ENCODE measurements around the gene WSCD1.

WSCD1 gene

DNA sequence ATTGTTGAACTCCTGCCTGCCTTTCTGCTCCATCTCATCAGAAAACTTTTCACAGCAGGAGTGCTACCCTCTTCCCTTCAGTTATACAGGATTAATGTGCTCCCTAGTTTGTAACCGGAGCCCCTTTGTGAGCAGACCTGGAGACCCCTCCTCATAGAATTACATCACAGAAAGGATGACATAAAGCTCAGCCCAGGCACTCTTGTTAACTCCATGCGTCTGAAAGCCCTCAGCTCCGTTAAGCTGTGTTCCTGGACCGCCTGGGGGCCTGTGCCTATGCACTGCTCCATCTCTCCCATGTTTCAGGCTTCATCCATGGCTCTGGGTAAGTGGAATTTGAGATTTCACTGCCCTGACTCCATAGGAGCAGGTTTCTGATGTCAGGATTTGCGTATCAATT is 7.6 kb downstream of the WSCD1 start:
- TF ChIP-seq, protein P1, sequence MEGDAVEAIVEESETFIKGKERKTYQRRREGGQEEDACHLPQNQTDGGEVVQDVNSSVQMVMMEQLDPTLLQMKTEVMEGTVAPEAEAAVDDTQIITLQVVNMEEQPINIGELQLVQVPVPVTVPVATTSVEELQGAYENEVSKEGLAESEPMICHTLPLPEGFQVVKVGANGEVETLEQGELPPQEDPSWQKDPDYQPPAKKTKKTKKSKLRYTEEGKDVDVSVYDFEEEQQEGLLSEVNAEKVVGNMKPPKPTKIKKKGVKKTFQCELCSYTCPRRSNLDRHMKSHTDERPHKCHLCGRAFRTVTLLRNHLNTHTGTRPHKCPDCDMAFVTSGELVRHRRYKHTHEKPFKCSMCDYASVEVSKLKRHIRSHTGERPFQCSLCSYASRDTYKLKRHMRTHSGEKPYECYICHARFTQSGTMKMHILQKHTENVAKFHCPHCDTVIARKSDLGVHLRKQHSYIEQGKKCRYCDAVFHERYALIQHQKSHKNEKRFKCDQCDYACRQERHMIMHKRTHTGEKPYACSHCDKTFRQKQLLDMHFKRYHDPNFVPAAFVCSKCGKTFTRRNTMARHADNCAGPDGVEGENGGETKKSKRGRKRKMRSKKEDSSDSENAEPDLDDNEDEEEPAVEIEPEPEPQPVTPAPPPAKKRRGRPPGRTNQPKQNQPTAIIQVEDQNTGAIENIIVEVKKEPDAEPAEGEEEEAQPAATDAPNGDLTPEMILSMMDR (IDR thresholded peaks at IDR 0.05; ENCODE audit: insufficient read depth, low read length, missing control alignments) = no peak
- ChIA-PET POLR2A (no interaction called here), CTCF (no interaction called here)
- no peak overlapping the region for H3K4me3 ChIP-seq (ENCODE audit: low read depth, low read length)
- DNase-seq (ENCODE audit: low read depth, low spot score) = no peak

DNA sequence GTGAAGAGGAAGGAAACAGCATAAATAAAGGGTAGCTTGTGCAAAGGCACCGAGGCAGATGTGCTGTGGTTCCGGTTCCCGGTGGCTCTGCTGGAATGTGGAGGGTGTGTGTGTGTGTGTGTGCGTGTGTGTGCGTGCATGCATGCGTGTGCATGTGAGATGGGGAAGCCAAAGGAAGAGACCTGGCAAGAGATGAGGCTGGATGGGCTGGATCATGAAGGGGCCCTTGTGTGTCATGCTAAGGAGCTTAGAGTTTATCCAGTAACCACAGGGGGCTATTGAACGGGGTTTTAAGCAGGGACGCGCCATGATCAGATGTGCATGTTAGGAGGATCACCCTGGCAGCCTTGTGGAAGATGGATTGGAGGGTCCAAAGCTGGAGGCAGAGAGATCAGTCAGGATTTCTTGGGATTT is 8.3 kb downstream of the WSCD1 start:
- TF ChIP-seq, protein P1 (IDR thresholded peaks at IDR 0.05; ENCODE audit: insufficient read depth, low read length, missing control alignments) = no peak
- ChIA-PET POLR2A (no interaction called here), CTCF (no interaction called here)
- no peak overlapping the region for H3K4me3 ChIP-seq (ENCODE audit: low read depth, low read length)
- DNase-seq (ENCODE audit: low read depth, low spot score) = no peak

DNA sequence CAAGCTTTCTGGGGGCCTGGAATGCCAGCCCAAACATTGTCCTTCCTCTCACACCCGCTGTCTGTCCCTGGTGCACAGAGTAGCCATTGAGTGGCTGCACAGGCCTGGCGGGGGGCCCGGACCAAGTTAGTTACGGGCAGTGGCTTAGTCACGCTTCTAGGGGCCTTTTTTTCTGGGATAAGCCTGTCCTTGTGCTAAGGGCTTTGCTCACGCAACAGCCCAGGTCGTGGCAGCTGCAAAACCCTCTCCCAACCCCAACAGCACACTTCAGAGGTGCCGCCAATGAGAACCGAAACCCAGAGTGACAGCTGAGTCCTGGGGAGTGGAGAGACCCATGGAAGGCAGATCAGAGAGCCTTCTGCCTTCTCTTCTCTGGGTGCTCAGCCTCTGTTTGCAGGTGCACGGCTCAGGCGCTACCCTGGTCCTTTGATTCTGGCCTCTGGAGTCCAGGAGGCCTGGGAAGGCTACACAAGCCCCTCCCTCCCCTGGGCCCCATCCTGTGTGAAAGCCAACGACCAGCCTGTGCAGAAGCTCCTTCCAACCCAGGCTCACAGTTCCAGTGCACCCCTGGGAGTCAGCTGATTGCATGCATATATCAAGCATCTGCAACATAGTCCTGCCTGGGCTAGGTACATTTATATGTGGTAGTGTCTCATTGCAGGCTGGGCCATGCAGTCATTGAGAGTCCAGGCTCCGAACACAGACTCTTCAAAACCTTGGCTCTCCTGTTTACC is 9.1 kb downstream of the WSCD1 start:
- DNase-seq (ENCODE audit: low read depth, low spot score) = no peak
- ChIA-PET CTCF (no interaction called here), POLR2A (no interaction called here)
- TF ChIP-seq, protein P1 (IDR thresholded peaks at IDR 0.05; ENCODE audit: insufficient read depth, low read length, missing control alignments) = no peak
- no peak overlapping the region for H3K4me3 ChIP-seq (ENCODE audit: low read depth, low read length)

DNA sequence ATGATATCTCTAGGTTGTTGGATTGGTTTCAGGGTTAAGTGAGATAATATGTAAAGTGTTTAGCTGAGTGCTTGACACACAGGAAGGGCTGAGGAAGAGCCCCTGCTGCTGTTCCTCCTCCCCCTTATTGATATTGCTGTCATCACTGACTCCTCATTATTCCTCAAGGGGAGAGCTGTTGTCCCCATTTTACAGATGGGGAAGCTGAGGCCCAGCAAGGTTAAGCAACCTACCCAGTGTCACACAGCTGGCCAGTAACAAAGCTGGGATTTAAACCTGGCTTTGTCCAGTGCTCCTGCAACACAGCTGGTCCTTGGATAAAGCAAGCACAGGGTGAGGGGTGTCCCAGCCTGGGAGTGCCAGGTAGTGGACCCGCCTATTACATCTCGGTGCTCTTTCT is 9.8 kb downstream of the WSCD1 start:
- TF ChIP-seq, protein P1 (IDR thresholded peaks at IDR 0.05; ENCODE audit: insufficient read depth, low read length, missing control alignments) = no peak
- no peak for DNase-seq (ENCODE audit: low read depth, low spot score)
- ChIA-PET POLR2A (no interaction called here), CTCF (no interaction called here)
- H3K4me3 ChIP-seq (ENCODE audit: low read depth, low read length) = no peak overlapping the region

DNA sequence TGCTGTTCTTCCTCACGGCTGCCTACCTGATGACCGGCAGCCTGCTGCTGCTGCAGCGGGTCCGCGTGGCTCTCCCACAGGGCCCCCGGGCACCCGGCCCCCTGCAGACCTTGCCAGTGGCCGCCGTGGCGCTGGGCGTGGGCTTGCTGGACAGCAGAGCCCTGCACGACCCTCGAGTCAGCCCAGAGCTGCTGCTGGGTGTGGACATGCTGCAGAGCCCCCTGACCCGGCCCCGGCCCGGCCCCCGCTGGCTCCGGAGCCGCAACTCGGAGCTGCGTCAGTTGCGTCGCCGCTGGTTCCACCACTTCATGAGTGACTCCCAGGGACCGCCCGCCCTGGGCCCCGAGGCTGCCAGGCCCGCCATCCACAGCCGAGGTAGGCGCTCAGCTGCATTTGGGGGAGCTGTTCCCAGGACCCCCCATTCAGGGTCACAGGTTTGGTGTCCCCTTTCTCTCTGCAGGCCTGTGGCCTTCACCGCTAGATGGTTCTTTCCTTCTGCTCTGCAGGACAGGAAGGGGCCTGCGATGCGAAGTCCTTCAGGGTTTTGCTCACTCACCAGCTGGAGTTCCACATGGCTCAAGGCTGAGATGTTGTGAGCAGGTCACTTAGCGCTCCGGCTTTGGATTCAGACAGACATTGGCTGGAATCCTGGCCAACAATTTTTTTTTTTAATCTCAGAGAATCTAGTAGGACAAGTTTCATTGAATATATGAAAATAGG is 10.7 kb downstream of the WSCD1 start:
- ChIA-PET POLR2A (no interaction called here), CTCF (no interaction called here)
- DNase-seq (ENCODE audit: low read depth, low spot score) = no peak
- TF ChIP-seq, protein P1 (IDR thresholded peaks at IDR 0.05; ENCODE audit: insufficient read depth, low read length, missing control alignments) = no peak
- no peak overlapping the region for H3K4me3 ChIP-seq (ENCODE audit: low read depth, low read length)

DNA sequence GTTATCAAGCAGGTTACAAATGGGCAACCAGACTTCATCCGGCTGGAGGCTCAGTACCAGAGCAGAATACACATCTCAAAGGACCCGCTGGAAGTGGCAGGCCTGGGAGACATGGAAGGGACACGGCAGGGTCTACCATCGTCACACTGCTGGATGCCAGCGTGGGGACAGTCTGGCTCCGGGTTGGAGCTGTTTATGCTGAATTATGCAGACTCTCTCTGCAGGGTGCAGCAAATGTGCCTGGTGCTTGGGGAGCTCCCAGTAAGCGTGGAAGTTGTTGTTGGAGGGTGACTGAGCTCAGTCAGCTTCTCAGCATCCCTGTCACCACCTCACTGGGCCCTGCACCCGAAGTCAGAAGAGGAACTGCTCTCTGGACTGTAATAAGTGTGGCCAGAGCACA is 12.2 kb downstream of the WSCD1 start:
- CTCF ChIA-PET = no interaction called here

More for the DNA sequence above, 12.2 kb downstream of the WSCD1 start:
- H3K4me3 ChIP-seq (ENCODE audit: low read depth, low read length) = no peak overlapping the region
- TF ChIP-seq, protein P1 (IDR thresholded peaks at IDR 0.05; ENCODE audit: insufficient read depth, low read length, missing control alignments) = no peak
- POLR2A ChIA-PET = no interaction called here
- DNase-seq (ENCODE audit: low read depth, low spot score) = no peak

Data from AG04449 (cell line).